HUDEP-2 (cell line): ENCODE results near the gene TMEM115.

Source experiments
- DNase-seq, 76 experiments: peaks; one replicate each; lab custom pipeline; 2025; ENCODE audit not compliant: unreplicated experiment in 76 of 76; lab: John Stamatoyannopoulos, UW

TMEM115 gene, protein sequence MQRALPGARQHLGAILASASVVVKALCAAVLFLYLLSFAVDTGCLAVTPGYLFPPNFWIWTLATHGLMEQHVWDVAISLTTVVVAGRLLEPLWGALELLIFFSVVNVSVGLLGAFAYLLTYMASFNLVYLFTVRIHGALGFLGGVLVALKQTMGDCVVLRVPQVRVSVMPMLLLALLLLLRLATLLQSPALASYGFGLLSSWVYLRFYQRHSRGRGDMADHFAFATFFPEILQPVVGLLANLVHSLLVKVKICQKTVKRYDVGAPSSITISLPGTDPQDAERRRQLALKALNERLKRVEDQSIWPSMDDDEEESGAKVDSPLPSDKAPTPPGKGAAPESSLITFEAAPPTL

DNA sequence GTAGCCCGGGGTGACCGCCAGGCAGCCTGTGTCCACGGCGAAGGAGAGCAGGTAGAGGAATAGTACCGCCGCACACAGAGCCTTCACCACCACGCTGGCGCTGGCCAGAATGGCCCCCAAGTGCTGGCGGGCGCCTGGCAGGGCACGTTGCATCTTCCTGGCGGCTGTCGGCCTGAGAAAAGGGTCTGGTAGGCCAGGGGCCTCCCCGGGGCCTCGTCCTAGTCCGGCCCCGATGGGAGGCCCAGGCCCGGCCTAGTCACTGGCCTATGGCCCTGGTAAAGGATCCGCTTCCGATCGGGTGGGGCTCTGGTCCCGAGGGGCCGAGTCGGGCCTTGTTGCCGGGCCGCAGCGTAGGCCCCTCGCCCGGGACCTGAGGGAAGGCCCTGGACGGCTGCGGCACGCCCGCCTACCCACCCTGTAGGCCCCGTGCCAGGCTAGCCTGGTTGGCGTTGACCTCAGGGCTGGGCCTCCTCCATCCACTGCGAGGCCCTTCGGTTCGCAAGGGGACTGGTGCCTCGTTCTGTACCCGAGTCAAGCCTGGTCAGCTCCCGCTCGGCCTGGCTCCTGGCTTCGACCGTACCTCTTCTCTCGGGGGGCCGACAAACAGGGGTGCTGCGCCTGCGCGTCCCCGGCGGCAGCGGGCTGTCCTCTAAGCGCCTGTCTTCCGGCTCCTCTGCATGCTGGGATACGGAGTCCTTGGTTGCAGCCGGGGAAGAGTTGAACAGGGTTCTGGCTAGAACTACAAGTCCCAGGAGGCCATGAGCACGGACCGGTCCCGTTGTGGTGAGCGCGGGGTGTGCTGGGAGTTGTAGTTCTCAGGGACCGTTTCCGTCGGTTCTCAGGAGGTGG, at the start of gene TMEM115:
TMEM115 (minus strand) TSS at position 611 of the 849 bp plus-strand sequence; CDS start at position 153, 458 bp downstream.
- DNase-seq, result peak in 74 of 76 experiments; percentile 60 to 97 (median 93)

- DNase-seq, result no peak
These were observed 49.2 kb upstream of the TMEM115 start for GRCh38 chr3:50408443-50408944.

- DNase-seq, result no peak
These were observed 47.2 kb upstream of the TMEM115 start for GRCh38 chr3:50406487-50406886.

- peak in 28 of 76 experiments; percentile 2 to 55 (median 21) for DNase-seq
These were observed 45.9 kb upstream of the TMEM115 start for GRCh38 chr3:50405249-50405648.

- peak in 10 of 76 experiments; percentile 8 to 24 (median 14) for DNase-seq
These were observed 42.8 kb upstream of the TMEM115 start for GRCh38 chr3:50401978-50402595.

GRCh38 chr3:50396502-50396901, 37.2 kb upstream of the TMEM115 start:
- no peak for DNase-seq

DNA sequence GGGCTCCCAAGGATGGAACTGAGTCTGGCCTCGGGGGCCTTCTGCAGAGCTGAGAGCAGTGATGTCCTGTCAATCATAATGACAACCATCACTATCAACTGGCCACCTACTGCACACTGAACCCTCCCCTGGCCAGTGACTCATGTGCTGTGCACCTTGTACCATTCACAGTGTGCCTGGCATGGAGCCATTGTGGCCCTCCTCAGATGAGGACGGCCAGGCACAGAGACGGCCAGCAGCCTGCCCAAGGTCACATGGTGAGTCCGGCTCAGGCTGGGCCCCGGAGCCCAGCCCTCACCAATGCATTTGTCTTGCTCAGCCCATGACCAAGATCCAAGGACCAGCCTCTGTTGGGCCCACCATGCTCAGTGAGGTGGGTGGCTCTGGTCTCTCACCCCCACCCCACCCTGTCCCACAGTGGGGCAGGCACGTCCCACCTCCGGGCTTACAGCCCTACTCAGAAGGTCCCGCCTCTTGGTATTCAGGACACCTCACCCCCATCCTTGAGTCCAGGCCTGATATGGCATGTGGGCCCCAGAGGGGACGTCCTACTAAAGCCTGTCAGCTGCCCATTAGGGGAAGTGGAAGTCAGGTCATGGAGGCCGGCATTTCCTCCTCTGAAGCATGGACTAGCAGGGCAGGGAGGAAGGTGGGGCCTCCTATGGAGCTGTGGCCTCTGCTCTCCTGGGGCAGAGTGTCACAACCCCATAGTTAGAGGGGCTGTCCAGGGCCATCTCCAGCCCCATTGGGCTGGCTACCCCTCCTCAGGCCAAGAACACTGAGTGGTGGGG, 35.9 kb upstream of the TMEM115 start:
- DNase-seq, result no peak

- DNase-seq, result peak in 3 of 76 experiments; percentile 15 to 22 (median 20)
These were observed 33.7 kb upstream of the TMEM115 start for GRCh38 chr3:50393061-50393460.

DNA sequence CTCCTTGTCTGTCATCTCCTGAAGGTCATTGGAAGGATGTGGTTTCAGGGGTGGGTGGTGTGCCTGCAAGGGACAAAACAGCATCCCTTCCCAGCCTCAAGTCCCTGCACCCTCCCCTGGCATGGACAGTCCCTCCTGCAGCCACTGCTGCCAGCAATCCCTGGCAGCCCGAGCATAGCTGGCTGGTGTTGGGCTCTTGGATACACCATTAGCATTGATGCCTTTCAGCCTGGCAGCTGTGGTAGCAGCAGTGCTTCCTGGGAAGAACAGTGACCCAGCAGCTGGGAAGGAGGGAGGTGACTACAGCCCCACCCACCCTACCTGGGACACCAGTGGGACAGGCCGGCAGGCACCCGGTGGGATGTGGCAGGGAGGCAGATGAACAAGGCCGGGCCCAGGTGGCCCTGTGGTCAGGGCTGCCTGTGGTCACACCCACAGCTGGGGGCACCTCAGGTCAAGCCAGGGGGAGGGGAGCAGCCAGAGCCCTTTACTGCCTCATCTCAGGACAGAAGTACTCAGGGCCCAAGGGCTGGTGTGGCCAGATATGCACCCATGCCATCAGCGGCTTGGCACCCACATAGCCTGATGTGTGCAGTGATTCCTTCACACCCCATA, 32.9 kb upstream of the TMEM115 start:
- peak in 20 of 76 experiments; percentile 5 to 46 (median 32) for DNase-seq

DNA sequence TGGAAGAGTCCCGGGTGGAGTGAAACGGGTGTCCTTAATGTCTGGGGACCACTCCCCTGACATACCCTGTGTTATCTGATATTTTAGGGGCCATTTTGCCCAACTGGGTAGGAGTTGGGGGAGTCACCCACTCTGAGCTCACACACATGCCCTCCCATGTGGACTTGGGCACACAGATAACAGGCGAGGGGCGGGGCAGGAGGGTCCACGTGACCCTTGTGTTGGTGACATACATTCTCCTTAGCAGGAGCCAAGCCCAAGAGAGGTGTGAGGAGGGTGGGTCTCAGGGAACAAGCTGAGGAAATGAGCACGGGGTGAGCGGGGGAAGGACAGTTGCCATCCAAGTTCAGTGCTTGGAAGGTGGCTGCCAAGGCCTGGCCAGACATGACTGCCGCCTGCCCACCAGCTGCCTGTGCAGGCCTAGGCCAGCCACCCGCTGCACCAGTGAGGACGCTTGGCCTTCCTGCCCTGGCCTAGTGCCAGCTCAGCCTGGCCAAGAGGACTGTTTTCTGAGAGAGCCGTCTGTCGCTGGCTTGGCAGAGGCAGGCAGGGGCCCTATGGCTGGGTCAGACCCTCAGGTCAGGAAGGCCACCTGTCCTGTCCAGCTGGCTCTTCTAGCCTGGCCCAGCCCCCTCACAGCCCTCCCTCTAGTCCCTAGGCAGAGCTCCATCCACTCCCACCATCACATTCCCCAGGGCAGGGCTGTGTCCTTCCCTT, 31.3 kb upstream of the TMEM115 start:
- peak in 75 of 76 experiments; percentile 60 to 96 (median 89) for DNase-seq

- peak in 2 of 76 experiments; percentile 32 to 39 for DNase-seq
These were observed 30.1 kb upstream of the TMEM115 start for GRCh38 chr3:50389414-50389767.

DNA sequence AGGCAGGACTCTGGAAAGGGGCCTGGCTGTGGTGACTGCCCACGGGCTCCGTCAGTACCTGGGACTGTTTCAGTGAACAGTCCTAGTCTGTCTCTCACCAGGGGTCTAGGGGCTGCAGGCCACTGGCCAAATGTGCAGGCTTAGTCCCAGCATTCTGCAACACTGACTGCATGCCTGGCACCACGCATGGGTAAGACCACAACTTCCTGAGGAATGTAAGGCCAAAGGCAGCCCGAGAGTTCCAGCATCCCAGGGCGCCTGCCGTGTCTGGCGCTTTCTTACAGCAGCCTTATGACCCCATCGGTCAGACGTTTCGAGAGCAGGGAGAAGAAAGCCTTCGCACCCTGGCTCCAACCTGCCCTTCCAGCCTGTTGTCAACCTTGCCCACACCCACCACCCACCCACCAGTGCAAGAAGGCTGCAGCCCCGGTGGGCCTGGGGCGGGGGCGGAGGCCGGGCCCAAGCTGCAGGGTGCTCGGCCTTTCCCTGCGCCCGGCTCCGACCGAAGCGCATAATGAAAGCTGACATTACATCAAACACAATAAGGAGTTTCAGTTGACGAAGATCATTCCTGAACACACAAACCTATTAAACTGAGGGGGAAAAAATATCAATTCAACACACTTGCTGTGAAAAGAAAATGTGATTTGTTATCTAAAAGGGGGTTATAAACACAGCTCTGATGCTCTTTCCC, 29.5 kb upstream of the TMEM115 start:
- DNase-seq, result no peak

GRCh38 chr3:50388016-50388719, 28.8 kb upstream of the TMEM115 start:
- DNase-seq, result peak in 26 of 76 experiments; percentile 6 to 61 (median 24)

DNA sequence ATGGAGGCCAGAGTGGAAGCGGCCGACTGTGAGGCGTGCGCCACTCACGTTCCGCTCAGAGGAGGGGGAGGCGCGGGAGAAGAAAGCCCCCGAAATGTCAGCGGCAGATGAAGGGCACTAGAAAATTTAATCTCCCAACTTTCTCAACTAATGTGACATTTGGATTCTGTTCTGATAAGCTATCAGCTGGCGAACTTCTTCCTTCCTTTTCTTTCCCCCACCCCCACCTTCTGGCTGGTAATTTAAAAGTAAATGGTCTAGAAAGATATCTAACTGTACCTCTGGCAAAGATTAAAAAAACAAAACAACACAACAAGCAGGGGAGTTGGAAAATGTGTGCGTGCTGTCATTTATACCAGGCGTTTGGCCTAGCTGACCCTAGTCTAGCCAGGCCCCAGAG, 26.4 kb upstream of the TMEM115 start:
- peak in 11 of 76 experiments; percentile 12 to 50 (median 28) for DNase-seq

DNA sequence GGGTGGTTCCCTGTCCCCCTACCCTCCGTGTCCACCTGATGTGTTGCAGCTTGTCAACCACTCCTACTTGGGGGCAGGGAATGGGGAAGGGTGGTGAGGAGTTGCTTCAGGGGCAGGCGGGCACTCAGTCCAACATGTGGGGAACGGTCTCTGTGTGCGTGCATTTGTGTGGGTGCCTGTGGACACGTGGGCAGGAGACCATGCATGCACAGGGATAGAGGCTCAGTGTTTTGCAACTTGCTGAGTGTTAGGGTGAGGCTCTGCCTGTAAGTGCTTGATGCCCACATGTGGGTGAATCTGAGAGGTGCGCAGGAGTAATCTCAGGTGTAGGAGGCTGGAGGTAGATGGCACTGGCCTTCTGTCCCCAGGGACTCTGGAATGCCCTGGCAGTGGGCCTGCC, 24.4 kb upstream of the TMEM115 start:
- DNase-seq, result no peak

DNA sequence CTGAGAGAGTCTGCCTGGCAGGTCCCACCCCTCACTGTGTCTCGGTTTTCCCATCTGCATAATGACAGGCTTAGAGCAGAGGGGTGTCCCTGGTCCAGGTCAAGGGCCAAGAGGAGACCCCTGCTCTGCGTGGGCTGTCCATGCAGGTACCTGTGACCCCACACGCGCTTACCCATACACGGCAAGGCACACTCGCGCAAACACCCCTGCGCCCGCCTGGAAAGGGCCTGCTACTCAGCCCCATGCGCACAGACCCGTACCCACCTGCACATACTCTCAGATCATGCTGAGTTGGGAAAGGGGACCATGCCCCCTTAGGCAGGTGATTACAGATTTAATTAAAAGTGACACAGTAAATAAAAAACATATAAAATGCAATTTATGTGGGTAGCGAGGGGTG, 23.4 kb upstream of the TMEM115 start:
- DNase-seq, result no peak

DNA sequence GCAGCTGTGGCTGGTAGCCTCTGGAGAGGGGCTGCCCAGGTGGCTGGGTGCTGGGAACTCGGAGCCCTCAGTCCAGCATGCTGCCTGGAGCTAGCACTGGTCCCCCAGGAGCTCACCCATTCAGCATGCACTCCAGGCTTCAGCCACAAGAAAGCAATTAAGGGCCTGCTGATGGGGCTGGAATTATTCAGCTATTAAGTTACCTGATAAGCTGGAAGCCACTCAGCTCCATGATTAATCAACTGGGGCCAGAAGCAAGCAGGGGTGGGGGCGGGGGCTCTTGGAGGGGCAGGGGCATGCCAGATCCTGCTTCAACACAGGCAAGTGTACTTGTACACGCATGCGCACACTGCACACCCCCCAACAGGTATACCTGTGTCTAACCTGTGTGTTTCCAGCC, 22.1 kb upstream of the TMEM115 start:
- no peak for DNase-seq
